ENCODE measurements around the gene SYTL2.

The SYTL2 gene

DNA sequence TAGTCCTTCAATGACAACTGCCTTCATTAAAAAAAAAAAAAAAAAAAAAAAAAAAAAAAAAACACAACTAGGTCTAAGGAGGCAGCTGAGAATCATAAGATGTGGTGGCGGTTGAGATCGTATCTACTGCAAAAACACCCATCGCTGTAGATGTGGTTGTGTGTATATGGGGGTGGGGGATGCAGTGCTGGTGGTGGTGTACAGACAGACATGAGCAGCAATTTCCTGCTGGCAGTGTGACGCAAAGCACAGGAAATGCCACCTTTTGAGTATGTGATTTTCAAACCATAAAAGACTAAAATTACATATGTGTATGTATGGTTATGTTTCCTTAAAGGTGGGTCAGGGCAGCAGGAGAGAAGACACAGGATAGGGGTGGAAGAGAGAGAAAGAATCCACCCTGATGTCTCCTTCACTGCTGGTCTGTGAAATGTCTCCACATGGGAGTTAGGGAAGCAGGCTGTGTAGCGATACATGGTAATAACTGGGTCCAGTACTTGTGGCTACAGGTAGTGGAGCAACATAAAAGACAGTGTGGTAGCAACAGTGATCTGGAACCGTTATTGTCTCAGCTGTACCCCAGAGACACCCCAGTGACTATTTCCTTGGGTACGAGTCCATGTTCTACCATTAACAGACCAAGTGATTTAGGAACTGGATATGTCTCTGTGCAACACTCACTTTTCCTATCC lies 57.9 kb downstream of the SYTL2 start:
- no peaks in the 10 kb centered on the region for H3K27me3 ChIP-seq (ENCODE audit: control insufficient read depth in 2 of 2, insufficient read depth in 2 of 2, low read length in 2 of 2)
- peak overlapping the region; percentile 3 to 33 for H3K27ac ChIP-seq (ENCODE audit: low read depth in 2 of 2, low read length in 2 of 2)
- peaks cover 7 to 25% of the 10 kb centered on the region in 2 donors for H3K36me3 ChIP-seq (ENCODE audit: control insufficient read depth in 2 of 2, insufficient read depth in 2 of 2, low read length in 2 of 2)
- H3K9ac ChIP-seq (ENCODE audit: low read depth in 1 of 2, low read length in 2 of 2): no peak overlapping the region
- H3K4me1 ChIP-seq (ENCODE audit: control insufficient read depth in 2 of 2, insufficient read depth in 2 of 2, low read length in 2 of 2): peaks cover 20 to 33% of the 10 kb centered on the region in 2 donors
- no peaks in the 10 kb centered on the region for H3K9me3 ChIP-seq (ENCODE audit: control insufficient read depth in 2 of 2, low read length in 2 of 2)
- no peak overlapping the region for H3K4me3 ChIP-seq (ENCODE audit: low read length in 2 of 2)

DNA sequence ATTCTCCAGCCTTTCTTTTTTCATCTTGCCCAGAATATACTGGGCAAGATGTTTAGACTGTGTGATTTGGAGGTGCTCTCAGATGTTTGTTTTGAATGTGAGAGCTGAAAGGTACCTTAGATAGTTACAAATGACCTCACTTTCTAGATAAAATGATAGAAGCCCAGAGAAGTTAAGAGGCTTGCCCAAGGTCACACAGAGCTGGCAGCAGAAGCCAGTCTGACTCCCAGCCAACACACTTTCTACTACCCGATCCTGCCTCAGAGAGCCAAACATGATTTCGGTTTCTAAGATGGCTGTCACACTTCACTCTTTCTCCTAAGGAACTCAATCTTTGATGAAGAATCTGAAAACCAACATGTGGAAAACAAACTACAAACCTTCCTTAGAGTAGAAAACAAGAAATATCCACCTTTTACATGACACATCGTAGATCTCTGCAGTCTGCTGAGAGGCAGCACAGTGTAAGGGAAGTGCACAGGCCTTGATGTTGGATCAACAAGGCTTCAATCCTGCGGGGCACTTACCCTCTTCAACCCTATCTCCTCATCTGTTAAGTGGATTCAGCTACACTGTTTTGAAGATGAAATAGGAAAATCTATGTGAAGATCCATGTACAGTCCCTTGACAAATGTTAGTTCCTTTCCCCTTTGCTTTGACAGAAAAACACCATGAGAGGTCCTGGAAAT lies 58.6 kb downstream of the SYTL2 start:
- H3K4me1 ChIP-seq (ENCODE audit: control insufficient read depth in 2 of 2, insufficient read depth in 2 of 2, low read length in 2 of 2): peaks cover 13 to 26% of the 10 kb centered on the region in 2 donors
- no peaks in the 10 kb centered on the region for H3K9me3 ChIP-seq (ENCODE audit: control insufficient read depth in 2 of 2, low read length in 2 of 2)
- peak overlapping the region in 1 of 2 donors; percentile 12 for H3K27ac ChIP-seq (ENCODE audit: low read depth in 2 of 2, low read length in 2 of 2)

DNA sequence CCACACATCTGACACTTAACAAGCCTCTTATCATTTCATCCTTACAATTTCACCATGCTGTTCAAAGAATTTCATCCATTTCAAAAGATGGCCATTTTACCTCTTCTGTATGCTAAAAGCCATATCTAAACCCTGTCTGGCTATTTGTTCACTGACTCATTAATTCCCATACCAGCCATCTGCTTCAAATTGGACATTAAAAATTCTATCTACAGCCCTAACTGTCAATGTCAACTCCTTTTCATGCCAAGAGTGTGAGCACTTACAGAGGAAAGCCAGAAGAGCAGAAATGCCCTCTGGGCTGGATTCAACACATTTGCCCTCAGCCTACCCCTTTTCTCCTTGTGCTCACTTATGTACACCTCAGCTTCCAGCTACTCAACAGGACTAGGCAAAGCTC lies 59.2 kb downstream of the SYTL2 start:
- no peak overlapping the region for H3K9ac ChIP-seq (ENCODE audit: low read depth in 1 of 2, low read length in 2 of 2)
- H3K9me3 ChIP-seq (ENCODE audit: control insufficient read depth in 2 of 2, low read length in 2 of 2): no peaks in the 10 kb centered on the region
- H3K4me3 ChIP-seq (ENCODE audit: low read length in 2 of 2): no peak overlapping the region
- peaks cover 9 to 25% of the 10 kb centered on the region in 2 donors for H3K36me3 ChIP-seq (ENCODE audit: control insufficient read depth in 2 of 2, insufficient read depth in 2 of 2, low read length in 2 of 2)
- H3K27ac ChIP-seq (ENCODE audit: low read depth in 2 of 2, low read length in 2 of 2): peak overlapping the region in 1 of 2 donors; percentile 12
- H3K27me3 ChIP-seq (ENCODE audit: control insufficient read depth in 2 of 2, insufficient read depth in 2 of 2, low read length in 2 of 2): no peaks in the 10 kb centered on the region
- peaks cover 12 to 27% of the 10 kb centered on the region in 2 donors for H3K4me1 ChIP-seq (ENCODE audit: control insufficient read depth in 2 of 2, insufficient read depth in 2 of 2, low read length in 2 of 2)

More for the DNA sequence above, 58.6 kb downstream of the SYTL2 start:
- H3K9ac ChIP-seq (ENCODE audit: low read depth in 1 of 2, low read length in 2 of 2): no peak overlapping the region
- no peak overlapping the region for H3K4me3 ChIP-seq (ENCODE audit: low read length in 2 of 2)
- H3K27me3 ChIP-seq (ENCODE audit: control insufficient read depth in 2 of 2, insufficient read depth in 2 of 2, low read length in 2 of 2): no peaks in the 10 kb centered on the region
- H3K36me3 ChIP-seq (ENCODE audit: control insufficient read depth in 2 of 2, insufficient read depth in 2 of 2, low read length in 2 of 2): peaks cover 7 to 24% of the 10 kb centered on the region in 2 donors

DNA sequence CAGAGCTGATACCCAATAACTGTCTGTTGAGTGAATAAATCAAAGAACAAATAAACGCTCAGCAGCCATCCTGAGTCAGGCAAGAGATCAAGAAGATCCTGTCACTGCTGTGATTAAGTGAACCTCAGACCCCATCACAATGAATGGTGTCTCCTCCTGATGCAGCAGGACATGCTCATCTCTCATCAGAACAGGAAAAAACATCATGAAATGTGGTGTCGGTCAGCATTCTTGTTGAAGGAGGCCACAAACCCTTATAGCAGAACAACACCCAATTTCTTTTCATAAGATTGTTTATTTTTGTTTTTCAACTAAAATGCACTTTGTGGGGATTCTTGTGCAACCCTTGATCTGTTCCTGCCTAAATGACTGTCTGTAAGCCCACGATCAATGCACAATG lies 60.3 kb downstream of the SYTL2 start:
- no peaks in the 10 kb centered on the region for H3K27me3 ChIP-seq (ENCODE audit: control insufficient read depth in 2 of 2, insufficient read depth in 2 of 2, low read length in 2 of 2)
- peaks cover 11 to 28% of the 10 kb centered on the region in 2 donors for H3K4me1 ChIP-seq (ENCODE audit: control insufficient read depth in 2 of 2, insufficient read depth in 2 of 2, low read length in 2 of 2)
- no peak overlapping the region for H3K27ac ChIP-seq (ENCODE audit: low read depth in 2 of 2, low read length in 2 of 2)
- no peak overlapping the region for H3K9ac ChIP-seq (ENCODE audit: low read depth in 1 of 2, low read length in 2 of 2)
- no peak overlapping the region for H3K4me3 ChIP-seq (ENCODE audit: low read length in 2 of 2)
- H3K9me3 ChIP-seq (ENCODE audit: control insufficient read depth in 2 of 2, low read length in 2 of 2): no peaks in the 10 kb centered on the region
- peaks cover 11 to 31% of the 10 kb centered on the region in 2 donors for H3K36me3 ChIP-seq (ENCODE audit: control insufficient read depth in 2 of 2, insufficient read depth in 2 of 2, low read length in 2 of 2)

DNA sequence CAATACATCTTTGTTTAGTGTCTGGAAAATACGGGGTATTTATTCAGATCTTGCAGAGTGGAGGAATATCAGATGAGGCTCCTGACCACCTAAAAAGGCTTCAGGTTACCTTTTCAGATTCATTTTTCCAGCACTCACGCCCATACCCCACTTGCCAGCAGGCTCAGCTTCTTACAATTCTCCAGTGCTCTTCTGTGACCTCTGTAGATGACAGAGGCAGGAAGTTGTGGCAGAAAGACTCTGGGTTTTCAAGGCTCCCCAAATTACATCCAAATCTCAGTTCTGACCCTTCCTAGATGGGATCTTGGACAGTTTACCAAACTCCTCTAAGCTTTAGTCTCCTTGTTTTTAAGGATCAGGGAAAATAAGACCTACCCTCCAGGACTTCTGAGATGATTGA lies 61.1 kb downstream of the SYTL2 start:
- Histone ChIP-seq H3K27me3 (ENCODE audit: control insufficient read depth in 2 of 2, insufficient read depth in 2 of 2, low read length in 2 of 2) (no peaks in the 10 kb centered on the region), H3K4me3 (ENCODE audit: low read length in 2 of 2) (no peak overlapping the region), H3K27ac (ENCODE audit: low read depth in 2 of 2, low read length in 2 of 2) (no peak overlapping the region), H3K36me3 (ENCODE audit: control insufficient read depth in 2 of 2, insufficient read depth in 2 of 2, low read length in 2 of 2) (peaks cover 11 to 31% of the 10 kb centered on the region in 2 donors), H3K9ac (ENCODE audit: low read depth in 1 of 2, low read length in 2 of 2) (no peak overlapping the region), H3K4me1 (ENCODE audit: control insufficient read depth in 2 of 2, insufficient read depth in 2 of 2, low read length in 2 of 2) (peaks cover 14 to 28% of the 10 kb centered on the region in 2 donors), H3K9me3 (ENCODE audit: control insufficient read depth in 2 of 2, low read length in 2 of 2) (no peaks in the 10 kb centered on the region)

GRCh38 chr11:85749287-85749834 lies 61.6 kb downstream of the SYTL2 start:
- H3K9ac ChIP-seq (ENCODE audit: low read depth in 1 of 2, low read length in 2 of 2): no peak overlapping the region
- H3K27ac ChIP-seq (ENCODE audit: low read depth in 2 of 2, low read length in 2 of 2): no peak overlapping the region
- no peaks in the 10 kb centered on the region for H3K27me3 ChIP-seq (ENCODE audit: control insufficient read depth in 2 of 2, insufficient read depth in 2 of 2, low read length in 2 of 2)
- H3K9me3 ChIP-seq (ENCODE audit: control insufficient read depth in 2 of 2, low read length in 2 of 2): no peaks in the 10 kb centered on the region
- H3K4me3 ChIP-seq (ENCODE audit: low read length in 2 of 2): no peak overlapping the region
- peaks cover 8 to 28% of the 10 kb centered on the region in 2 donors for H3K36me3 ChIP-seq (ENCODE audit: control insufficient read depth in 2 of 2, insufficient read depth in 2 of 2, low read length in 2 of 2)
- peaks cover 17 to 33% of the 10 kb centered on the region in 2 donors for H3K4me1 ChIP-seq (ENCODE audit: control insufficient read depth in 2 of 2, insufficient read depth in 2 of 2, low read length in 2 of 2)

DNA sequence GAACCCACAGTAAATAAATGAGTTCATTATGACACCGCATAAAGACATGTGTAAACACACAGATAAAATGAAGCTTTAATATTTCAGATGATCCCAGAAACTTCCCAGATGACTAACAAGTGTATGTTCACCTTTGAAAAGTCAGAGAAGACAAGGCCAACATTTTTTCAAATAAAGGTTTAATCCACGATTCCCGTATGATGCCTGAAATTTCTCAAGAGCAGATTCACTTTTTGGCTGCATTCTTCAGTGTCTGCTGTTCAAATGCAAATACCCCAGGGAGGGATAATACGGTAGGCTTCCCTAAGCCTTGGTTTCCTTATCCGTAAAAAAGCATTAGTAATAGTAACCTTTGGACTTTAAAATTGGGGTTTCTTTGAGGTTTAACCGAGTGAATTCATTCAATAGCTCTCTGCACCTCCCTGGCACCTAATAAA lies 62.5 kb downstream of the SYTL2 start:
- Histone ChIP-seq H3K9me3 (ENCODE audit: control insufficient read depth in 2 of 2, low read length in 2 of 2) (no peaks in the 10 kb centered on the region), H3K27me3 (ENCODE audit: control insufficient read depth in 2 of 2, insufficient read depth in 2 of 2, low read length in 2 of 2) (no peaks in the 10 kb centered on the region)

GRCh38 chr11:85746670-85747069 lies 64.3 kb downstream of the SYTL2 start:
- Histone ChIP-seq H3K27ac (ENCODE audit: low read depth in 2 of 2, low read length in 2 of 2) (peak overlapping the region; percentile 70 to 72), H3K36me3 (ENCODE audit: control insufficient read depth in 2 of 2, insufficient read depth in 2 of 2, low read length in 2 of 2) (peaks cover 8 to 18% of the 10 kb centered on the region in 2 donors), H3K9me3 (ENCODE audit: control insufficient read depth in 2 of 2, low read length in 2 of 2) (no peaks in the 10 kb centered on the region), H3K9ac (ENCODE audit: low read depth in 1 of 2, low read length in 2 of 2) (no peak overlapping the region), H3K4me3 (ENCODE audit: low read length in 2 of 2) (no peak overlapping the region), H3K27me3 (ENCODE audit: control insufficient read depth in 2 of 2, insufficient read depth in 2 of 2, low read length in 2 of 2) (no peaks in the 10 kb centered on the region), H3K4me1 (ENCODE audit: control insufficient read depth in 2 of 2, insufficient read depth in 2 of 2, low read length in 2 of 2) (peaks cover 36 to 52% of the 10 kb centered on the region in 2 donors)

More for the DNA sequence above, 62.5 kb downstream of the SYTL2 start:
- no peak overlapping the region for H3K9ac ChIP-seq (ENCODE audit: low read depth in 1 of 2, low read length in 2 of 2)
- H3K36me3 ChIP-seq (ENCODE audit: control insufficient read depth in 2 of 2, insufficient read depth in 2 of 2, low read length in 2 of 2): peaks cover 8 to 28% of the 10 kb centered on the region in 2 donors
- H3K27ac ChIP-seq (ENCODE audit: low read depth in 2 of 2, low read length in 2 of 2): no peak overlapping the region
- no peak overlapping the region for H3K4me3 ChIP-seq (ENCODE audit: low read length in 2 of 2)
- H3K4me1 ChIP-seq (ENCODE audit: control insufficient read depth in 2 of 2, insufficient read depth in 2 of 2, low read length in 2 of 2): peaks cover 25 to 40% of the 10 kb centered on the region in 2 donors

DNA sequence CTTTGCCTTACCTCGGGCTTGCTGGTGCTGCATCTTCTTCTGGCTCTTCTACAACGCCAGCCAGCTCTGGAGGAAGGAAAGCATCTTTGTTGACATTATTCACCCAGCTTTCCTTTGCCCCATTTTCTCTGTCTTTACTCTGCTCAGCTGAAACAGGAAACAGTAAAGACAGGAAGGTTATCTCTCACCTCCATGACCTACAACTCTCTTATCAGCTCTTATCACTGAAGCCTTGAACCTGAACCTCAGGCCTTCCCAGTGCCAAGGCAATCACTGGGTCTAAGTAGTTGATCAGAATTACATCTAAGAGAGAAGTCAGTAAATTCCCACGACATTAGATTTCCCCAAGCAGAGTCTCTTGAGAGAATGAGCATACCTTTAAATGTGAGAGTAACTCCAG lies 65.3 kb downstream of the SYTL2 start:
- H3K9me3 ChIP-seq (ENCODE audit: control insufficient read depth in 2 of 2, low read length in 2 of 2): no peaks in the 10 kb centered on the region
- peaks cover 8 to 18% of the 10 kb centered on the region in 2 donors for H3K36me3 ChIP-seq (ENCODE audit: control insufficient read depth in 2 of 2, insufficient read depth in 2 of 2, low read length in 2 of 2)
- peak overlapping the region in 1 of 2 donors; percentile 28 for H3K4me3 ChIP-seq (ENCODE audit: low read length in 2 of 2)
- peak overlapping the region; percentile 70 to 72 for H3K27ac ChIP-seq (ENCODE audit: low read depth in 2 of 2, low read length in 2 of 2)
- peak overlapping the region in 1 of 2 donors; percentile 13 for H3K9ac ChIP-seq (ENCODE audit: low read depth in 1 of 2, low read length in 2 of 2)
- no peaks in the 10 kb centered on the region for H3K27me3 ChIP-seq (ENCODE audit: control insufficient read depth in 2 of 2, insufficient read depth in 2 of 2, low read length in 2 of 2)
- H3K4me1 ChIP-seq (ENCODE audit: control insufficient read depth in 2 of 2, insufficient read depth in 2 of 2, low read length in 2 of 2): peaks cover 41 to 60% of the 10 kb centered on the region in 2 donors

GRCh38 chr11:85742873-85743275 lies 68.1 kb downstream of the SYTL2 start:
- H3K4me3 ChIP-seq (ENCODE audit: low read length in 2 of 2): no peak overlapping the region
- peaks cover 18% of the 10 kb centered on the region in 2 donors for H3K36me3 ChIP-seq (ENCODE audit: control insufficient read depth in 2 of 2, insufficient read depth in 2 of 2, low read length in 2 of 2)
- peaks cover 43 to 57% of the 10 kb centered on the region in 2 donors for H3K4me1 ChIP-seq (ENCODE audit: control insufficient read depth in 2 of 2, insufficient read depth in 2 of 2, low read length in 2 of 2)
- peak overlapping the region; percentile 82 to 86 for H3K27ac ChIP-seq (ENCODE audit: low read depth in 2 of 2, low read length in 2 of 2)
- H3K9ac ChIP-seq (ENCODE audit: low read depth in 1 of 2, low read length in 2 of 2): peak overlapping the region; percentile 9 to 18
- no peaks in the 10 kb centered on the region for H3K27me3 ChIP-seq (ENCODE audit: control insufficient read depth in 2 of 2, insufficient read depth in 2 of 2, low read length in 2 of 2)
- no peaks in the 10 kb centered on the region for H3K9me3 ChIP-seq (ENCODE audit: control insufficient read depth in 2 of 2, low read length in 2 of 2)

All from mucosa of rectum (tissue), 2 donors.